ENCODE results near the gene KHDRBS1.
"Not testable (repeated sequence)": the region's sequence is repeated elsewhere in the genome, so short reads cannot be mapped to it uniquely, and the experiment has no call there.

The KHDRBS1 gene

GRCh38 chr1:32014199-32014947 lies 705 bp downstream of the KHDRBS1 start:
- DNase-seq (ENCODE audit: low read depth, low spot score) = no peak

DNA sequence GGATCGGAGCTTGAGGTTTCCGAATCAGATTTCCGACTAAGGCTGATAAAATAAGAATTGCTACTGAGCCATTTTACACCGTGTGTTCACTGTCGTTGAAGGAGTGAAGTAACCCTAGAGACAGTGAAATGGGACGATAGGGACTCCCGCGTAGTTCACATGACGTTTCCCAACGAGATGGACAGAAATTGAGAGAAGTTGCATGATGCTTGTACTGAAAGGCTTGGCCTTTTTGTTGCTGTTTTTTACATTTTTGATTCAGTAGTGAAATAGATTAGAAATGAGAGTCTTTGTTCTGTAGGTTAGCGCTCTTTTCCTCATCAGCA lies 1.2 kb downstream of the KHDRBS1 start:
- no peak for DNase-seq (ENCODE audit: low read depth, low spot score)

DNA sequence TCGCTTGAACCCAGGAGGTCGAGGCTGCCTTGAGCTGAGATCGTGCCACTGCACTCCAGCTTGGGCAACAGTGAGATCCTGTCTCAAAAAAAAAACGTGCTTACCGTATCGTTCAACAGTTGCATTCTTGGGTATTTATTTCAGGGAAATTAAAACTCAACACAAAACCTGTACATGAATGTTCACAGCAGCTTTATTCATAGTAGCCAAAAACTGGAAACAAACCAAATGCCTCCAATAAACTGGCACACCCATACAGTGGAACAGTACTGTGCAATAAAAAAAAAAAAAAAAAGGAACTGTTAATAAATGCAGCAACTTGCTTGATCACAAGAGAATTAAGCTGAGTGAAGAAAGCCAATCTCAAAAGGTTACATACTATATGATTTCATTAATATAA lies 6.7 kb downstream of the KHDRBS1 start:
- no peak for DNase-seq (ENCODE audit: low read depth, low spot score)

- not testable (repeated sequence) for DNase-seq (ENCODE audit: low read depth, low spot score)
Measured at GRCh38 chr1:32021574-32022018, 7.9 kb downstream of the KHDRBS1 start.

DNA sequence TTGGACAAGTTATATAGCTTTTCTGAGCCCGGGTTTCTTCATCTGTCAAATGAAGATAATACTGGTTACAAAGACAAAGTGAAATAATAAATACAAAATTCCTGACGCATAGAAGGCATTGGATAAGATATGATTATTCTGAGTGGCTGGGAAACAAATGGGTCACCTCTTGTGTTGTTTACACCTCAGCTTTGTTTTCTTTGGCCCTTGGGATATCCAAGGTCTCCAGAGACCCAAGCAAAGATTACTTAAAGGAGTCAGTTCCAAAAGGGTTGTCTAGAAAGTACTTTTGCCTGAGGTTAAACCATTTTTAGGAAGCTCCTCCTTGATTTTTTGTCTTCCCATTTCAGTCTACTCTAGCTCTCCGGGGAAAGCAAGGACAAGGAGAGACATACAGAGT lies 9.7 kb downstream of the KHDRBS1 start:
- no peak for DNase-seq (ENCODE audit: low read depth, low spot score)

DNA sequence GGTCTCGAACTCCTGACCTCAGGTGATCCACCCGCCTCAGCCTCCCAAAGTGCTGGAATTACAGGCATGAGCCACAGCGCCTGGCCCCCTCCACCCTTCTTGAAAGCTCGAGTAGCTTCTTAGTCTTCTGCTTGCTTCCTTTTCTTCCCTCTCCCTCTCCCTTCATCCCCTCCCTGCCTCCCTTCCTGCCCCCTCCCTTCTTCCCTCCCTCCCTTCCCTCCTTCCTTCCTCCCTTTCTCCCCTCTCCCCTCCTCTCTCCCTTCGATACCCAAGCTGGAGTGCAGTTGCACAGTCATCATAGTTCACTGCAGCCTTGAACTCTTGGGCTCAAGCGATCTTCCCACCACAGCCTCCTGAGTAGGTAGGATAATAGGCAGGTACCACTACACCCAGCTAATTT lies 11.8 kb downstream of the KHDRBS1 start:
- no peak for DNase-seq (ENCODE audit: low read depth, low spot score)

GRCh38 chr1:32028746-32029145 lies 15.1 kb downstream of the KHDRBS1 start:
- no peak for DNase-seq (ENCODE audit: low read depth, low spot score)

- no peak for DNase-seq (ENCODE audit: low read depth, low spot score)
Measured at GRCh38 chr1:32031578-32032274, 18.1 kb downstream of the KHDRBS1 start.

- DNase-seq (ENCODE audit: low read depth, low spot score) = no peak
Measured at GRCh38 chr1:32032275-32032615, 18.6 kb downstream of the KHDRBS1 start.

GRCh38 chr1:32035119-32035518 lies 21.5 kb downstream of the KHDRBS1 start:
- no peak for DNase-seq (ENCODE audit: low read depth, low spot score)

GRCh38 chr1:32040711-32041110 lies 27.0 kb downstream of the KHDRBS1 start:
- DNase-seq (ENCODE audit: low read depth, low spot score) = no peak

DNA sequence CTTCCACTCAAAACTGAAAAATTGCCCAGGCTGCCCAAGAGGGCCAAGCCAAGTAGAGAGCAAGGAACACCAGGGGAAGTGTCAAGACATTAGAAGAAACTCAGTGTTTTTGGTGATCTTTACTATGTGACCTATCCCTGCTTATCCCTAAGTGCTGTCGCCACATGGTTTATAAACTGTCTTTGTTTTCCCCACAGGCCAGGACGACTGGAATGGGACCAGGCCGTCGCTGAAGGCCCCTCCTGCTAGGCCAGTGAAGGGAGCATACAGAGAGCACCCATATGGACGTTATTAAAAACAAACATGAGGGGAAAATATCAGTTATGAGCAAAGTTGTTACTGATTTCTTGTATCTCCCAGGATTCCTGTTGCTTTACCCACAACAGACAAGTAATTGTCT lies 28.7 kb downstream of the KHDRBS1 start:
- DNase-seq (ENCODE audit: low read depth, low spot score) = no peak

DNA sequence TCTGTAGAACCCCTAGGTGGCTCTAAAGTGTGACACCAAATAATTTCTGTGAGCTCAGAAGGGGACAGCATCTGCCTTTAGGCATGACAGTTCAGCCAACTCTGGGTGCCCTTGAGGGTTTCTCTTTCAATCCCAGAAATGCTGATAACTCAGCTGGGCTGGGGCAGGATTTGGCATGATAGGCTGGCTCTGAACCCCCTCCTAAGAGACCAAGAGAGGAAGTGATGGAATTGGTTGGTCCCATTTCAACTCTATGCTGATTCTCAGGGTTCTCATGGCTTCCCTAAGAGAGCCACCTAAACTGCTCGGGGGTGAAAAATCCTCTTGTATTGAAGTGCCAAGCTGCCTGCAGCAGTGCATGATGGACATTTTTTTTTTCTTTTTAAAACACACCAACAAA lies 30.6 kb downstream of the KHDRBS1 start:
- no peak for DNase-seq (ENCODE audit: low read depth, low spot score)

DNA sequence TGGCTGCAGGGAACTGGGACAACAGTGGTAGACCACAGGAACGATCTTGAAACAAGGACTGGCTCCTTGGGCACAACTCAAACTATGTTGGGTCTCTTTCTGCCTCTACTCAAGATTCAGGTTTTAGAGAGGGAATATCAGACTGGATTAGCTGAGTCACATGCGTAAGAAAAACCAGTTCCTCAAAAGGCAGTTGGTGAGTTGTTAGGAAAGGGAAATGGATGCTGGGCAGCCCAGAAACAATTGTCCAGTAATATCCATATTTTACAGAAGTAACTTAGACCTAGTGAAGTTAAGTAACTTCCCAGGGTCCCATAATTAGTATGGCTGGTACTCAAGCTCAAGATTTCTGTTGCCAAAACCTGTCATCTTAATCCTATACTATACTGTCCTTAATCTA lies 32.1 kb downstream of the KHDRBS1 start:
- no peak for DNase-seq (ENCODE audit: low read depth, low spot score)

- DNase-seq (ENCODE audit: low read depth, low spot score) = no peak
Measured at GRCh38 chr1:32047701-32048100, 34.0 kb downstream of the KHDRBS1 start.

- DNase-seq (ENCODE audit: low read depth, low spot score) = no peak
Measured at GRCh38 chr1:32048440-32048839, 34.8 kb downstream of the KHDRBS1 start.

DNA sequence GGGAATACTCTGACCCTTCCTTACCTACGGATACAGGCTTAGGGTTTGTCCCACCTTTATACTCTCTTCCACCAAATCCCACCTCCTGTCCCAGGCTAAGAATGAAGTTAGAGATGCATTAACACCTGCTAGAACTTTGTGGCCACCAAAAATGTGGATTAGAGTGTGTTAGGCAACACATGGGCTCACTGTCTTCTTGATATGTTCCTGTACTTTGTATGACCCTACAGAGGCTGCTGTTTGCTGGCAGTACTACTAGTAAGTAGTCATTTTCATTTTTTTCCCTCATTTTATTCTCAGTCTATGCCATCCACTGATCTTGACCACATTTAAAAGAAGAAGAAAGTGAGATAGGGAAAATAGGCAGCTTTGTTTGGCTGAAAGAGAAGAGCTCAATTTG lies 38.0 kb downstream of the KHDRBS1 start:
- no peak for DNase-seq (ENCODE audit: low read depth, low spot score)

- DNase-seq (ENCODE audit: low read depth, low spot score) = no peak
Measured at GRCh38 chr1:32052887-32053286, 39.2 kb downstream of the KHDRBS1 start.

- DNase-seq (ENCODE audit: low read depth, low spot score) = no peak
Measured at GRCh38 chr1:32055416-32055815, 41.7 kb downstream of the KHDRBS1 start.

DNA sequence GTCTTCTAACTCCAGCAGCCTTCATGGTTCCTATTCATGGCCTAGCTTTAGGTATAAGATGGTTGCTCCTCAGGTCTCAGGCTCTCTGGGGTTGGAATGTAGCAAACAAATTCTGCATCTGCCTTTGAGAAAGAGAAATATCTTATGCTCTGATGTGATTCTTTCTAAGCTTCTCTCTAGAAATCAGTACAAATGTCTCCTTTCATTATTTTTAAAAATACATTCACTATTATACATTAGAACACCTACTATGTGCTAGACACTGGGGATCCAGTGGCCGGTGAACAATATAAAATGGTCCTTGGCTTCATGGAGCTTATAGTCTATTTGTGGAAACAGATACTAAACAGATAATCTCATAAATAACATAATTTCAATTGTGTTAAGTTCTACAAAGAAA lies 42.9 kb downstream of the KHDRBS1 start:
- DNase-seq (ENCODE audit: low read depth, low spot score) = no peak

DNA sequence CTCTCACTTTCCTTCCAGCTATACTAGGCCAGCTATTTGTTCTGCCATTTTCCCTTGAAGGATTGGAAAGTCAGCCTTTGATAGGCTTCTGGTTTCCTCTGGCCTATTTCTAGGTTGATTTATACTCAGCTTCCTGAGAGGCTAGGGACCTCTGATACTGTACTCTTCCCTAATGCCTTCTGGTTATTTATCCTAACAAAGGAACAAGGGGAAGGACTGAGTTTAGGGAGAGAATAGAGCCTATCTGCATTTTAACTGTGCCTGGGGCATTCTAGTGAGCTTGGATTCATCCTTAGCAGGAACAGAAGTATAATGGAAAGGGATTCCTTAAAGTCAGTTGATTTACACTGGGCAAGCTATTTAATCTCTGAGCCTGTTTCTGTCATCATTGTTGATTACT lies 47.2 kb downstream of the KHDRBS1 start:
- DNase-seq (ENCODE audit: low read depth, low spot score) = no peak

GRCh38 chr1:32062867-32063230 lies 49.2 kb downstream of the KHDRBS1 start:
- DNase-seq (ENCODE audit: low read depth, low spot score) = no peak

GRCh38 chr1:32063261-32063681 lies 49.6 kb downstream of the KHDRBS1 start:
- no peak for DNase-seq (ENCODE audit: low read depth, low spot score)

All from activated naive CD8-positive, alpha-beta T cell treated with anti-CD3 and anti-CD28 coated beads, Interleukin-2, amount 50 U/mL, for 16 hours (primary cell).